GM12891 (cell line): ENCODE results near the gene NET1.
"Not testable (repeated sequence)": the region's sequence is repeated elsewhere in the genome, so short reads cannot be mapped to it uniquely, and the experiment has no call there.

Experiments
- DNase-seq: peaks from one replicate; pipeline ENCODE4 v3.0.0; 2011; ENCODE audit warnings: low spot score; ENCODE audit not compliant: insufficient read length
- FAIRE-seq: peaks from 2 replicates; lab custom pipeline; 2011; peaks lifted over from hg19 to GRCh38; lab: Jason Lieb, UNC
- PAX5 ChIP-seq: IDR thresholded peaks from 2 replicates; pipeline ENCODE4 v1.6.1; 2011; ENCODE audit warnings: low read length, moderate library complexity, mild to moderate bottlenecking; ENCODE audit not compliant: insufficient read depth, severe bottlenecking
- POLR2A ChIP-seq: IDR thresholded peaks from 2 replicates; pipeline ENCODE4 v1.6.1; 2011; ENCODE audit warnings: low read depth, low read length, control low read depth
- POLR2AphosphoS5 ChIP-seq: IDR thresholded peaks from 2 replicates; pipeline ENCODE4 v1.6.1; 2011; ENCODE audit warnings: low read depth, low read length, control low read depth
- POU2F2 ChIP-seq: IDR thresholded peaks from 2 replicates; pipeline ENCODE4 v1.6.1; 2011; ENCODE audit warnings: low read depth, mild to moderate bottlenecking, control low read depth, low read length, moderate library complexity
- SPI1 ChIP-seq: IDR thresholded peaks from 2 replicates; pipeline ENCODE4 v1.6.1; 2011; ENCODE audit warnings: low read depth, low read length, control low read depth
- TAF1 ChIP-seq: IDR thresholded peaks from 2 replicates; pipeline ENCODE4 v1.6.1; 2011; ENCODE audit warnings: low read depth, low read length, control low read depth

The NET1 gene

GRCh38 chr10:5373891-5374611, 38.3 kb upstream of the NET1 start:
- FAIRE-seq, result no peak
- no peak for DNase-seq
- no peak for TF ChIP-seq TAF1
- no peak for TF ChIP-seq POU2F2
- TF ChIP-seq SPI1, result no peak
- TF ChIP-seq PAX5, result no peak
- TF ChIP-seq POLR2AphosphoS5, result no peak
- no peak for TF ChIP-seq POLR2A

DNA sequence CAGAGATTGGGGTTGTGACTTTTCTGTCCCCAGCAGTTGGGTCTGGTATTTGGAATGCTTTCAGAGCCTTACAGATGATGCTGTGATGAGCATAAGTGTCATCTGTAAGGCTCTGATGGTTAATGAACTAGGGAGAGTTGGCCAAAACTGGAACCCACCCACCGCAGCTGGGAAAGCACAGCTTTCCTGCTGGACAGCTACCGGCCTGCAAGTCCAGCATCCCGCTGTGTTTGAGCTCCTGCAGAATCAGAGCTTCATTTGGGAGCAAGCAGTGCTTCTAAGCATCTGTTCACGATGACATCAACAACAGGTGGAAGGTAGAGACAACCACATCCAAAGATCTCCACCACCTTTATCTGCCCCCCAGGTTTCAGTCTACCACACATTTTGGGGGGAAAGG, 35.9 kb upstream of the NET1 start:
- FAIRE-seq, result no peak
- DNase-seq, result no peak
- no peak for TF ChIP-seq POLR2A
- no peak for TF ChIP-seq POLR2AphosphoS5
- no peak for TF ChIP-seq SPI1
- TF ChIP-seq PAX5, result no peak
- TF ChIP-seq POU2F2, result no peak
- TF ChIP-seq TAF1, result no peak

GRCh38 chr10:5379202-5379601, 33.2 kb upstream of the NET1 start:
- DNase-seq, FAIRE-seq: not testable (repeated sequence)

DNA sequence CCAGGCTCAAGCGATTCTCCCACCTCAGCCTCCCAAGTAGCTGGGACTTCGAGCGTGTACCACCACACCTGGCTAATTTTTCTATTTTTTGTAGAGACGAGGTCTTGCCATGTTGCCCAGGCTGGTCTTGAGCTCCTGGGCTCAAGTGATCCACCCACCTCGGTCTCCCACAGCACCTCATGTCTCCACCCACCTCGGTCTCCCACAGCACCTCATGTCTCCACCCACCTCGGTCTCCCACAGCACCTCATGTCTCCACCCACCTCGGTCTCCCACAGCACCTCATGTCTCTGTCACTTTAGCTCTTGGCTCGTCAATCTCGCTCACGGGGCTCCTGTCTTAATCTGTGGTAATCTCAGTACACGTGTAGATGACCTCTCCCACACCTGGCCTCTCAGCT, 32.0 kb upstream of the NET1 start:
- FAIRE-seq, result not testable (repeated sequence)

GRCh38 chr10:5381187-5381586, 31.2 kb upstream of the NET1 start:
- TF ChIP-seq POU2F2 (no peak), POLR2A (no peak), POLR2AphosphoS5 (no peak), TAF1 (no peak), SPI1 (no peak), PAX5 (no peak)
- FAIRE-seq (peak; percentile 99), DNase-seq (no peak)

More for the DNA sequence above, 32.0 kb upstream of the NET1 start:
- not testable (repeated sequence) for DNase-seq

GRCh38 chr10:5385224-5385623, 27.1 kb upstream of the NET1 start:
- no peak for DNase-seq
- no peak for FAIRE-seq
- TF ChIP-seq POLR2A (no peak), PAX5 (no peak), POU2F2 (no peak), SPI1 (no peak), TAF1 (no peak), POLR2AphosphoS5 (no peak)

- no peak for TF ChIP-seq PAX5
- TF ChIP-seq TAF1, result no peak
- TF ChIP-seq POLR2A, result no peak
- TF ChIP-seq POLR2AphosphoS5, result no peak
- no peak for TF ChIP-seq SPI1
- TF ChIP-seq POU2F2, result no peak
- DNase-seq, result no peak
- FAIRE-seq, result no peak
These were observed 25.2 kb upstream of the NET1 start for GRCh38 chr10:5387169-5387568.

DNA sequence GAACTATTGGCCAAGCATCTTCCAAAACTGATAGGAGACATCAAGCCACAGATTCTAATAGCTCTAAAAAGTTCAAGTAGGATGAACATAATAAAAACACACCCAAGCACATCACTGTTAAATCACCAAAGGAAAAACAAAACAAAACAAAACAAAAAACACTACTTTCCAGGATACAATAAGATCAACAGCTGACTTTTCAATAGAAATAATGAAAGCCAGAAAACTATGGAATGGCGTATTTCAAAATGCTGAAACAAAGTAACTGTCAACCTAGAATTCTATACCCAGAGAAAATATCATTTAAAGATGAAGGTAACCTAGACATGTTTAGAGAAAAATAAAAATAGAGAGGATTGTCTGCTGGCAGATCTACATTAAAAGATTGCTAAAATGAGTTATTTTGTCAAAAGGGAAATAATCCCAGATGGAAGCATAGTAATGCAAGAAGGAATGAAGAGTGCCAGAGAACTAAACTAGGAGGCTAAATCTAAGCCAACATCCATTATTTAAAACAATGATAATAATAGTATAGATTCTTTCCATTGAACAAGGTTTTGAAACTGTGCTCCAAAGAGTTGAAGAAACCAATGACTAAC, 21.7 kb upstream of the NET1 start:
- DNase-seq, result no peak
- TF ChIP-seq PAX5 (no peak), SPI1 (no peak)
- no peak for FAIRE-seq

DNA sequence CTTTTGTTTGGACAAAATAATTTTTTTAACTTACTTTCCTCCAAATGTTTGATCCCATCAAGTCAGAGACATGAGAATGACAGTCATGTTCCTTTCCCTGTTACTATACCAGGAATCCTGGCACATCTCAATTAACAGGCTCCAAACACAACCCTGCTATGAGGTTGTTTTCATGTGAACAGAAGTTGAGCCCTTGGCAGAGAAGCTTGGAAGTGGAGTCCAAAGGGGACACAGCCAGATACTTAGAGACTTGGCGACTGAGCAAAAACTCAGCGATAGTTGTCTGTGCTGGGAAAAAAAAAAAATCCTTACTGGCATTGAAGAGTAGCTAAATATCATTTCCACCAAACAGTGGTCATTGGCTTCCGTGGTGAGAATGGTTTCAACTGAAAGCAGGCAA, 20.6 kb upstream of the NET1 start:
- DNase-seq (no peak), FAIRE-seq (no peak)
- TF ChIP-seq SPI1 (no peak), PAX5 (no peak), POU2F2 (no peak), POLR2AphosphoS5 (no peak), TAF1 (no peak), POLR2A (no peak)

DNA sequence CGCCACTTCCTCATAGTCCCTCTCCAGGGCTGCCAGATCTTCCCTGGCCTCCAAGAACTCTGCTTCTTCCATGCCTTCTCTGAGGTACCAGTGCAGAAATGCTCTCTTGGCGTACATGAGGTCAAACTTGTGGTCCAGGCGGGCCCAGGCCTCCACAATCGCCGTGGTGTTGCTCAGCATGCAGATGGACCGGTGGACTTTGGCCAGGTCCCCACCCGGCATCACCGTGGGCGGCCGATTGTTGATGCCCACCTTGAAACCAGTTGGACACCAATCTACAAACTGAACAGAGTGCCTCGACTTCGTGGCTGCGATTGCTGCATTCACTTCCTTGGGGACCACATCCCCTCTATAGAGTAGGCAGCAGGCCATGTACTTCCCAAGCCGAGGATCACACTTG, 18.8 kb upstream of the NET1 start:
- no peak for TF ChIP-seq TAF1
- TF ChIP-seq POLR2A, result no peak
- no peak for TF ChIP-seq POLR2AphosphoS5
- TF ChIP-seq POU2F2, result no peak
- TF ChIP-seq PAX5, result no peak
- no peak for TF ChIP-seq SPI1
- no peak for DNase-seq
- no peak for FAIRE-seq

GRCh38 chr10:5395168-5395567, 17.2 kb upstream of the NET1 start:
- TF ChIP-seq SPI1 (no peak), POLR2A (no peak), TAF1 (no peak), POU2F2 (no peak), POLR2AphosphoS5 (no peak), PAX5 (no peak)
- FAIRE-seq, result no peak
- DNase-seq, result no peak
